Measurements from ENCODE around the gene SH3PXD2B. TPM values are rescaled to one million over a fixed set of nuclear protein-coding genes. Genes with fewer than 3 reads are reported as not detected.

SH3PXD2B gene
- total RNA-seq, 1 experiment from 2014 or later = 12.9 TPM

DNA sequence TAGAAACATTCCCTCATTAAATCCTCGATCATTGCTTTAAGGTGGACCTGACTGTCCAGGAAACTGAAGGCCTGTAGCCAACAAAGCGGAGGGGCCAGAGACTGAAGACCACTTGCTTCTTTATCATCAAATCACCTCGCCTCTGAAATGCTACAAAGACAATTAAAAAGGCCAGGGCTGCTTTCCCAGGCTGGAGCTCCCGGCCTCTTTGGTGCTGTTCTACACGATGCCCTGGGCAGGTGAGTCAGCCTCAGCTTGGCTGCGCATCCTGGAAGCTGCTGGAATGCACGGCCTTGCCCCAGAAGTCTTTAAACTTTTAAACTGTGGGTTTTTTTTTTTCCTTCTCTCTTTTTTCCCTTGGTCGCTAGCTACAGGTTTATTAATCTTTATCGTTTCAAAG, 46.5 kb downstream of the SH3PXD2B start:
- Mint-ChIP-seq H3K27me3 (ENCODE audit: insufficient read depth, unreplicated experiment) (no peaks in the 10 kb centered on the region), H3K36me3 (ENCODE audit: insufficient read depth, unreplicated experiment) (no peaks in the 10 kb centered on the region), H3K4me1 (ENCODE audit: low read depth, unreplicated experiment) (no peaks in the 10 kb centered on the region), H3K27ac (ENCODE audit: unreplicated experiment) (no peak overlapping the region), H3K4me3 (ENCODE audit: unreplicated experiment) (no peak overlapping the region), H3K9me3 (ENCODE audit: unreplicated experiment) (no peaks in the 10 kb centered on the region)
- Histone ChIP-seq H3K9me3 (no peaks in the 10 kb centered on the region), H3K4me1 (no peaks in the 10 kb centered on the region), H3K36me3 (ENCODE audit: control insufficient read depth, insufficient read depth, low read length) (peaks cover 2% of the 10 kb centered on the region; the same call in 1 of the 2 replicates), H3K27me3 (replicated peaks; ENCODE audit: control insufficient read depth, insufficient read depth, low read length) (no peaks in the 10 kb centered on the region), H3K4me3 (ENCODE audit: low read depth, low read length) (no peak overlapping the region)
- ChIA-PET CTCF (no interaction called here), POLR2A (no interaction called here)
- intact Hi-C loops (cut with micrococcal nuclease; ENCODE audit: unreplicated experiment) = no loop called here
- TF ChIP-seq, protein P1, sequence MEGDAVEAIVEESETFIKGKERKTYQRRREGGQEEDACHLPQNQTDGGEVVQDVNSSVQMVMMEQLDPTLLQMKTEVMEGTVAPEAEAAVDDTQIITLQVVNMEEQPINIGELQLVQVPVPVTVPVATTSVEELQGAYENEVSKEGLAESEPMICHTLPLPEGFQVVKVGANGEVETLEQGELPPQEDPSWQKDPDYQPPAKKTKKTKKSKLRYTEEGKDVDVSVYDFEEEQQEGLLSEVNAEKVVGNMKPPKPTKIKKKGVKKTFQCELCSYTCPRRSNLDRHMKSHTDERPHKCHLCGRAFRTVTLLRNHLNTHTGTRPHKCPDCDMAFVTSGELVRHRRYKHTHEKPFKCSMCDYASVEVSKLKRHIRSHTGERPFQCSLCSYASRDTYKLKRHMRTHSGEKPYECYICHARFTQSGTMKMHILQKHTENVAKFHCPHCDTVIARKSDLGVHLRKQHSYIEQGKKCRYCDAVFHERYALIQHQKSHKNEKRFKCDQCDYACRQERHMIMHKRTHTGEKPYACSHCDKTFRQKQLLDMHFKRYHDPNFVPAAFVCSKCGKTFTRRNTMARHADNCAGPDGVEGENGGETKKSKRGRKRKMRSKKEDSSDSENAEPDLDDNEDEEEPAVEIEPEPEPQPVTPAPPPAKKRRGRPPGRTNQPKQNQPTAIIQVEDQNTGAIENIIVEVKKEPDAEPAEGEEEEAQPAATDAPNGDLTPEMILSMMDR (IDR thresholded peaks at IDR 0.05; ENCODE audit: insufficient read depth in 1 of 2, low read depth in 1 of 2, low read length in 1 of 2, severe bottlenecking in 1 of 2, unreplicated experiment in 1 of 2) = no peak
- no TSS peak for BruUV-seq (replicated peaks)
- DNase-seq = no peak

GRCh38 chr5:172407241-172407691, 47.1 kb downstream of the SH3PXD2B start:
- Mint-ChIP-seq H3K36me3 (ENCODE audit: insufficient read depth, unreplicated experiment) (peaks cover 5% of the 10 kb centered on the region), H3K4me1 (ENCODE audit: low read depth, unreplicated experiment) (no peaks in the 10 kb centered on the region), H3K27ac (ENCODE audit: unreplicated experiment) (no peak overlapping the region), H3K9me3 (ENCODE audit: unreplicated experiment) (peaks cover 2% of the 10 kb centered on the region), H3K4me3 (ENCODE audit: unreplicated experiment) (no peak overlapping the region), H3K27me3 (ENCODE audit: insufficient read depth, unreplicated experiment) (no peaks in the 10 kb centered on the region)
- BruUV-seq (replicated peaks) = no TSS peak
- ChIA-PET POLR2A (no interaction called here), CTCF (no interaction called here)
- no peaks in the 10 kb centered on the region for H3K9me3 ChIP-seq
- TF ChIP-seq, protein P1 (IDR thresholded peaks at IDR 0.05; ENCODE audit: insufficient read depth in 1 of 2, low read depth in 1 of 2, low read length in 1 of 2, severe bottlenecking in 1 of 2, unreplicated experiment in 1 of 2) = no peak
- intact Hi-C loops (cut with micrococcal nuclease; ENCODE audit: unreplicated experiment) = no loop called here
- peaks cover 2% of the 10 kb centered on the region; the same call in 1 of the 2 replicates for H3K36me3 ChIP-seq (ENCODE audit: control insufficient read depth, insufficient read depth, low read length)
- DNase-seq = no peak
- no peaks in the 10 kb centered on the region for H3K27me3 ChIP-seq (replicated peaks; ENCODE audit: control insufficient read depth, insufficient read depth, low read length)
- H3K4me3 ChIP-seq (ENCODE audit: low read depth, low read length) = no peak overlapping the region
- H3K4me1 ChIP-seq = no peaks in the 10 kb centered on the region

DNA sequence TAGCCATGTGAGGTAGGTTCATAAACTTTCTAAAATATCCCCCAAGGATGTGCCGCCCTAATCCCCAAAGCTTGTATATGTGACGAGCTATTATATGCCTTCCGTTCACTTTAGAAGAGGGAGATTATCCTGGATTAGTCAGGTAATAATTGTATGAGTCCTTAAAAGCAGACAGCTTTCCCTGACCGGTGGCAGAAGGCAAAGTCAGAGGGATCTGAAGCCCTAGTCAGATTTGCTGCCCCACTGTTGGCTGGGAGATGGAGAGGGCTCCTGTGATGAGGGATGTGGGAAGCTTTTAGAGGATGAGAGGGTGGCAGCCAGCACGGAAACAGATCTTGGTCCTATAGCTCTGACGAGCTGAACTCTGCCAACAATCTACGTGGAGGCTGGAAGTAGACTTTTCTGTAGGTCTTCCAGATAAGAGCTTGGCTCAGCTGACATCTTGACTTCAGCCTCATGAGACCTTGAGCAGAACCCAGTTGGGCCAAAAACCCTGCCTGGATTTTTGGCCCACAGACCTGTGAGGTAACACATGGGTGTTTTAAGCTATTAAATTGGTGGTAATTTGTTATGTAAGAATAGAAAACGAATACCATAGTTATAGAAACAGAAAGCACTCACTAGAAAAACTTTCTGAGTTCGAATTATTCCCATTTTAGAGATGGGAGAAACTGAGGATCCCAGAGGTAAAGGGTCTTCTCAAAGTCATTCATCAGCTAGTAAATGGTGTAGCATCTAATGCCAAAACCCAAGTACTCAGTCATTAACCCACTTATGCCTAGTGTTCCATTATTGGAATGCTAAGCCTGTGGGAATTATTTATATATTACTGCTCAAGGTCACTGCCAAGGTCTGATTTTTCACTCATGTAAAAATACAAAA, 48.9 kb downstream of the SH3PXD2B start:
- Histone ChIP-seq H3K4me1 (no peaks in the 10 kb centered on the region), H3K27me3 (replicated peaks; ENCODE audit: control insufficient read depth, insufficient read depth, low read length) (no peaks in the 10 kb centered on the region), H3K4me3 (ENCODE audit: low read depth, low read length) (no peak overlapping the region), H3K36me3 (ENCODE audit: control insufficient read depth, insufficient read depth, low read length) (peaks cover 2% of the 10 kb centered on the region; the same call in 1 of the 2 replicates), H3K9me3 (no peaks in the 10 kb centered on the region)
- H3K36me3 Mint-ChIP-seq (ENCODE audit: insufficient read depth, unreplicated experiment) = peaks cover 6% of the 10 kb centered on the region
- H3K4me1 Mint-ChIP-seq (ENCODE audit: low read depth, unreplicated experiment) = no peaks in the 10 kb centered on the region
- TF ChIP-seq, protein P1 (IDR thresholded peaks at IDR 0.05; ENCODE audit: insufficient read depth in 1 of 2, low read depth in 1 of 2, low read length in 1 of 2, severe bottlenecking in 1 of 2, unreplicated experiment in 1 of 2) = no peak
- no TSS peak for BruUV-seq (replicated peaks)
- POLR2A ChIA-PET = no interaction called here
- H3K4me3 Mint-ChIP-seq (ENCODE audit: unreplicated experiment) = no peak overlapping the region
- no peak for DNase-seq
- intact Hi-C loops (cut with micrococcal nuclease; ENCODE audit: unreplicated experiment) = no loop called here
- H3K27ac Mint-ChIP-seq (ENCODE audit: unreplicated experiment) = no peak overlapping the region
- H3K27me3 Mint-ChIP-seq (ENCODE audit: insufficient read depth, unreplicated experiment) = no peaks in the 10 kb centered on the region
- CTCF ChIA-PET = no interaction called here
- H3K9me3 Mint-ChIP-seq (ENCODE audit: unreplicated experiment) = peaks cover 6% of the 10 kb centered on the region
